Heart left ventricle (tissue), 16 donors: Measurements from ENCODE around the gene SEH1L. TPM values are rescaled to one million over a fixed set of nuclear protein-coding genes. Genes with fewer than 3 reads are reported as not detected.

Source experiments
- ATAC-seq, 4 donors: fragments of 200-7000 bp; cut with Tn5 transposase; one replicate each; pipeline ENCODE4 v1.9.1; 2020 to 2022; ENCODE audit warnings: moderate library complexity in 4 of 4, mild to moderate bottlenecking in 3 of 4, moderate number of reproducible peaks in 1 of 4
- DNase-seq, 5 donors: peaks; one replicate each; pipeline ENCODE4 v3.0.0-alpha.2; 2020
- H3K27ac ChIP-seq, 12 donors: fragments of 200-600 bp; sonication (generic) in 4 of 12; one replicate each; pipeline versions ENCODE4 v1.5.0 to v1.8.0; 2016 to 2022; ENCODE audit warnings: mild to moderate bottlenecking in 2 of 12
- H3K27me3 ChIP-seq, 9 donors: fragments of 200-600 bp; sonication (generic) in 2 of 9; one replicate each; pipeline versions ENCODE4 v1.5.1 to v1.8.0; 2016 to 2022; ENCODE audit warnings: mild to moderate bottlenecking in 3 of 9
- H3K36me3 ChIP-seq, 9 donors: fragments of 200-600 bp; sonication (generic) in 2 of 9; one replicate each; pipeline versions ENCODE4 v1.5.0 to v1.8.0; 2018 to 2022; ENCODE audit warnings: mild to moderate bottlenecking in 2 of 9
- H3K4me1 ChIP-seq, 12 donors: fragments of 200-600 bp; sonication (generic) in 4 of 12; one replicate each; pipeline versions ENCODE4 v1.5.0 to v1.8.0; 2016 to 2022; ENCODE audit warnings: mild to moderate bottlenecking in 3 of 12
- H3K4me3 ChIP-seq, 12 donors: fragments of 200-600 bp; sonication (generic) in 4 of 12; one replicate each; pipeline versions ENCODE4 v1.5.0 to v1.8.0; 2017 to 2022; ENCODE audit warnings: mild to moderate bottlenecking in 9 of 12, moderate library complexity in 4 of 12
- H3K9me3 ChIP-seq, 12 donors: fragments of 200-600 bp; sonication (generic) in 4 of 12; one replicate each; pipeline versions ENCODE4 v1.5.0 to v1.8.0; 2016 to 2022; ENCODE audit warnings: mild to moderate bottlenecking in 1 of 12
- CTCF ChIP-seq, 12 donors: fragments of 200-600 bp; sonication (generic) in 4 of 12; IDR thresholded peaks; one replicate each; pipeline versions ENCODE4 v1.5.0 to v1.8.0; 2018 to 2022; ENCODE audit warnings: antibody characterized with exemption in 12 of 12, mild to moderate bottlenecking in 5 of 12
- POLR2A ChIP-seq, 2 donors: fragments of 450-650 bp; IDR thresholded peaks; one replicate each; pipeline ENCODE4 v1.6.1; 2017; ENCODE audit warnings: antibody characterized with exemption in 2 of 2, mild to moderate bottlenecking in 2 of 2, moderate library complexity in 2 of 2
- WGBS, 4 donors: extraction: QIAGEN DNeasy Blood & Tissue Kit in 2 of 4; methylation state at CpG; one replicate each; pipeline versions ENCODE4 v1.1.5 to v1.1.7; 2013 to 2018; 5-methylcytosine and 5-hydroxymethylcytosine counted together
- intact Hi-C, 10 donors: fragments of 100-400 bp; cut with DNase I; formaldehyde crosslinking; loops; one replicate each; pipeline versions ENCODE4 v1.11.1 to v1.14.2; 2022
- polyA plus RNA-seq, 2 donors: library from polyadenylated mRNA; stranded (reverse); fragments of 200-250 nt; gene quantifications; one replicate each; pipeline ENCODE4 v1.2.3, GENCODE V29; 2013
- total RNA-seq, 9 donors: library from RNA; depleted of rRNA in 2 of 9; stranded (reverse); fragments of >200 nt in 2 of 9; fragmentation: NEBNext Ultra II Directional in 3 of 9; extraction: Animal tissue kit (Norgen Biotek cat#: 25700) in 3 of 9; gene quantifications; one replicate each; pipeline versions ENCODE4 v1.1.0 to v1.2.4, GENCODE V29; 2016 to 2023
- donor health status: ischemic (EF 13 %, LVEDD 7.1; RV severe dilation, severe dysfunction).
- donor health status: healthy with polysubstance abuse.
- donor health status: DM: no; HTN: yes; CAD: no.
- donor health status: DM: no; HTN: no; CAD: no.
- donor health status: ischemic (EF 25% LVEDD 6.9; RV normal size, moderate dysfunction).
- donor health status: ischemic (EF 25% LVEDD 5.7; RV mildly dilated, moderate dysfunction).
- donor health status: healthy.
- donor health status: DM: yes; HTN: yes; CAD: no.
- donor health status: ischemic (EF 35%, LVEDD 5.7; RV mildly dilated, moderate dysfunction).
- donor health status: nonischemic (EF 11% LVEDD 7.7; RV severe dilation, severe dysfunction).
- donor health status: DM: yes; HTN: yes; CAD: no.
- donor health status: PGD.
- donor health status: ischemic (EF 29% LVEDD 5.4; RV normal size, mild dysfunction).
- donor health status: nonischemic (EF 23%, LVEDD 6.1; RV moderate dilation, normal function).

Gene SEH1L
- total and polyA plus RNA-seq, 11 donors: 8.6 to 39.9 (median 18.5) TPM

DNA sequence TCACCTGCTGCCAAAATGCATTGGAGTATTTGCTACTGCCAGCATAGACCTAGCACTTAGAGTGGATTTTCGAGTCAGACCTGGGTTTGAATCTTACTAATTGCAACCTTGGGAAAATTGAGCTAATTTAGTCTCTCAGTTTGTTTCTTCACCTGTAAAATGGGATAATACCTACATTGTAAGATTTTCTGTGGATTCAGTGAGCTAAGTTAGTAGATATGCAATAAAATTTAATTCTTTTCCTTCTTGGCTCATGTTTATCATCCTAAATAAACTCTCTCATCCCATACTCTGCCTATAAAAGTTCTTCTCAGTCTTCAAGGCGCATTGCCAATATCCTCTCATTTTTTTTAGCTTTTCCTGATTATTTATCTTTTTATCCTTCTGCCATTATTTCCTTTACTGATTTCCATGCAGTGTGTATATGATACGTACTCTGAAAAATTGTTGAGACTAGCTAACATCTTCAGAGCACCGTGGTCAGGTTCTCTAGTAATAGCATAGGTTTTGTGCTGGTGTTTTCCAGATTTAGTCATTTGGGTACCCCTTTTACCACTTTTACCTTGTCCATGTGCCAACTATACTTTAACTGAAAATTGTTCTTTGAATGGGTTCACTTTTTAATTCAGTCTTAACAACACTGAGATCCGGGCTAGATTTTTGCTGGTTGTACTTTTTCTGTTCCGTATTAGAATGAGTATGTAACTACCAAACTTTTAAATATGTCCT, 50.7 kb downstream of the SEH1L start:
- DNase-seq: no peak
- TF ChIP-seq POLR2A (IDR thresholded peaks at IDR 0.05) (no peak), CTCF (IDR thresholded peaks at IDR 0.05) (no peak)
- no peak for ATAC-seq
- H3K27ac ChIP-seq: no peak overlapping the region
- 80 to 87% (median 82%) methylated on average over 6 of the region's 6 CpGs for WGBS, 4 donors
- H3K4me1 ChIP-seq: peaks cover 0 to 39% (median 13%) of the 10 kb centered on the region in 12 donors
- no peak overlapping the region for H3K4me3 ChIP-seq
- H3K36me3 ChIP-seq: peaks cover 0 to 39% (median 26%) of the 10 kb centered on the region in 9 donors
- H3K27me3 ChIP-seq: no peaks in the 10 kb centered on the region
- H3K9me3 ChIP-seq: no peaks in the 10 kb centered on the region
- intact Hi-C loops: loop anchor here in 1 of 10 donors (10.0 kb wide), 2 partner anchors 546 to 726 kb away; partner anchors contain the start of genes FAM210A and RNMT

DNA sequence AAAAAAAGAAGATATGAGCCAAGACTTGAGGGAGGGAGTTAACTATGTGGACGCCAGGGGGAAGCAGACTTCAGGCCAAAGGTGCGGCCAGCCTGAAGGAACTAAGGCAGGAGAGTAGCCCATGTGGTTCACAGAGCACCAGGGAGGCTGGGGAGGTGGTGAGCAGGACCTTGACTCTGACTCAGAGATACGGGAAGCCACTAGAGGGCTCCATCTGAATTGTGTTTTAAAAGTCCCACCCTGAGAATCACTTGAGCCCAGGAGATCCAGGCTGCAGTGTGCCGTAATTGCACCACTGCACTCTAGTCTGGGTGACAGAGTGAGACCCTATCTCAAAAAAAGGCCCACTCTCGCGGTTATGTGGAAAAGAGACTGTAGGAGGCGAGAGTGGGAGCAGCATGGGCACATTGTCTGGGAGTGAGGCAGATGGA, 55.7 kb downstream of the SEH1L start:
- H3K4me1 ChIP-seq: peaks cover 0 to 24% (median 1%) of the 10 kb centered on the region in 12 donors
- peak; percentile 65 to 89 (median 78) for ATAC-seq
- no peak overlapping the region for H3K27ac ChIP-seq
- intact Hi-C loops: loop anchor here in 8 of 10 donors (1.0 to 10.0 kb wide), 9 partner anchors 61 to 161 kb away; no protein-coding TSS in a partner anchor
- H3K9me3 ChIP-seq: no peaks in the 10 kb centered on the region
- TF ChIP-seq POLR2A (IDR thresholded peaks at IDR 0.05) (no peak), CTCF (IDR thresholded peaks at IDR 0.05) (peak; percentile 19 to 53 (median 36))
- 51 to 65% (median 60%) methylated on average over 7 of the region's 7 CpGs for WGBS, 4 donors
- H3K36me3 ChIP-seq: peaks cover 0 to 58% (median 31%) of the 10 kb centered on the region in 9 donors
- H3K27me3 ChIP-seq: no peaks in the 10 kb centered on the region
- H3K4me3 ChIP-seq: no peak overlapping the region
- DNase-seq: peak in 2 of 5 donors; percentile 35 to 42

DNA sequence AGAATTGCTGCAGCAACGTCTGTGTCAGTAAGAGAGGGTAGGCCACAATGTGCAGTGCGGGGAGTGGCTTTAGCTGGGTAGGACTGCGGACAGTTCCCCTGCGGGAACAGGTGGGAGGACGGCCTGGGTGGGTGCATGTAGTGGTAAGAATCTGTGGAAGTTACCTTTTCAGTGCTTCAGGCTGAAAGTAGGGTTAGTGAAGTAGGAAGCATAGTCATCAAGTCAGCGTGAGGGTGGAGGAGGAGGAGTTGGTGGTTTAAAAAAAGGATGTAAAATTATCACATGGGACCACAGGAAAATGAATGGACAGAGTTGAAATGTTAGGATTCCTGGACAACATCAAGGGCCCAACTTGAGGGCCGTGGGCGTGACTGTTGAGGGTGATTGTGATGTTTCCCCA, 56.6 kb downstream of the SEH1L start:
- Histone ChIP-seq H3K4me1 (peaks cover 0 to 15% (median 0%) of the 10 kb centered on the region in 12 donors), H3K27me3 (no peaks in the 10 kb centered on the region), H3K9me3 (no peaks in the 10 kb centered on the region), H3K36me3 (peaks cover 0 to 65% (median 40%) of the 10 kb centered on the region in 9 donors), H3K4me3 (no peak overlapping the region), H3K27ac (no peak overlapping the region)
- intact Hi-C loops: loop anchor here in 8 of 10 donors (5.0 to 10.0 kb wide), 8 partner anchors 60 to 160 kb away; no protein-coding TSS in a partner anchor
- TF ChIP-seq CTCF (IDR thresholded peaks at IDR 0.05) (no peak), POLR2A (IDR thresholded peaks at IDR 0.05) (no peak)
- 86 to 90% (median 88%) methylated on average over 8 of the region's 8 CpGs for WGBS, 4 donors
- ATAC-seq (no peak), DNase-seq (no peak)

DNA sequence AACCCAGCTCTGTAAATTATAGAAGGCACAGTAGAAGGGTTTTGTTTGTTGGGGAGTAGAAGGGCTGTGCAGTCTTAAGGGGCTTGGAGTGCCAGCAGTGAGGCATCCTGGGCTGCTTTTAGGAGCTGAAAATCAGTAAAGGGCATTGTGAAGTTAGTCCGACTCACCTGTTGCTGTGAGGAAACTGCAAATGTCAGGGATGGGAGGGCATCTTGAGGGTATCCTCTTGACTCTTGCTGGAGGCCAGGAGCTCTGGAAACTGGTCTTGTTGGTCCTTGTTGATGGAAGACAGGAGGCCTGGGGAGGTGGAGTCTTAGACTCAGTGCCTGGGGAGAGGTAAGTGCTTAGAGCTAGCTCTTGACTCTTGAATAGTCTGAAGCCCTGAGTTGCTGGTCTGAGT, 57.5 kb downstream of the SEH1L start:
- no peak for DNase-seq
- WGBS, 4 donors: 94 to 100% (median 98%) methylated on average over 1 of the region's 1 CpG
- Histone ChIP-seq H3K27me3 (no peaks in the 10 kb centered on the region), H3K9me3 (no peaks in the 10 kb centered on the region), H3K36me3 (peaks cover 0 to 66% (median 49%) of the 10 kb centered on the region in 9 donors), H3K4me1 (peaks cover 0 to 15% (median 0%) of the 10 kb centered on the region in 12 donors), H3K4me3 (no peak overlapping the region), H3K27ac (no peak overlapping the region)
- no peak for ATAC-seq
- intact Hi-C loops: loop anchor here in 7 of 10 donors (10.0 kb wide), 6 partner anchors 60 to 160 kb away; no protein-coding TSS in a partner anchor
- TF ChIP-seq POLR2A (IDR thresholded peaks at IDR 0.05) (no peak), CTCF (IDR thresholded peaks at IDR 0.05) (no peak)
